GM21825 (cell line): ENCODE data around the gene VAC14.
A peak's percentile ranks its signal among the peaks of the same experiment; 100 is the strongest.
"Not testable (repeated sequence)": the region's sequence is repeated elsewhere in the genome, so short reads cannot be mapped to it uniquely, and the experiment has no call there.

Experiments used
- ATAC-seq: cut with Tn5 transposase; IDR thresholded peaks from one replicate; pipeline ENCODE4 v1.9.1; 2021; ENCODE audit warnings: mild to moderate bottlenecking, moderate library complexity; ENCODE audit not compliant: unreplicated experiment

The VAC14 gene

DNA sequence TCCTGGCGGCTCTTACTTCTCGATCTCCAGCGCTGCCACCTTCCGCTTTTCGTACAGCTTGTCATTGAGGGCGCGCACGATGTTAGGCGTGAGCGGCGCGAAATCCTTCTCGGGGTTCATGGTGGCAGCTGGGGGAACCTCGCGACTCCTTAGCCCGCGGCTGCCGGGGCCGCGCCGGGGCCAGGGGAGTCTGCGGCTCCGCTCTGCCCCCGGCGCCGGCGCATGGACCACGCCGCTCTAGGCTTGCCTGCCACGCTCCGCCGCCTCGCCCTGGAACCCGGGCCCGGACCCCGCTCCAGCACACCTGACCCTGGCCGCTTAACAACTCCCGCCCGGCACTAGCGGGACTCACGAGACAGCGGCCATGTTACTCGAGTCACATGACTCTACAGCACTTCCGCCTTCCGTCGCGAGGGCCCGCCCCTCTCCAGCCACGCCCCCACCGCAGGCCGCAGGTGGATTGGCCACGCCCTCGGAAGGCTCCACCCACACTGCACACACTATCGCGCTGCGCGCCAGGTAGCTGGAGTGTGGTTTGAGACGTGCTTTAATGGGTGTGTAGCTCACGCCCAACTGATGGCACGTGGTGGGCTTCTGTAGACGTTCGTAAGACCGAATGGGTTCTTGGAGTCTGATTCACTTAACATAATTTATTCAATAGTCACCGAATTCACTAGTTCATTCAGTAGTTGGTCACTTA lies at the start of gene VAC14:
TSS of gene VAC14 (minus strand) at position 378 of the 700 bp plus-strand sequence. CDS start at position 120, 258 bp downstream.
- peak; percentile 92 for ATAC-seq

DNA sequence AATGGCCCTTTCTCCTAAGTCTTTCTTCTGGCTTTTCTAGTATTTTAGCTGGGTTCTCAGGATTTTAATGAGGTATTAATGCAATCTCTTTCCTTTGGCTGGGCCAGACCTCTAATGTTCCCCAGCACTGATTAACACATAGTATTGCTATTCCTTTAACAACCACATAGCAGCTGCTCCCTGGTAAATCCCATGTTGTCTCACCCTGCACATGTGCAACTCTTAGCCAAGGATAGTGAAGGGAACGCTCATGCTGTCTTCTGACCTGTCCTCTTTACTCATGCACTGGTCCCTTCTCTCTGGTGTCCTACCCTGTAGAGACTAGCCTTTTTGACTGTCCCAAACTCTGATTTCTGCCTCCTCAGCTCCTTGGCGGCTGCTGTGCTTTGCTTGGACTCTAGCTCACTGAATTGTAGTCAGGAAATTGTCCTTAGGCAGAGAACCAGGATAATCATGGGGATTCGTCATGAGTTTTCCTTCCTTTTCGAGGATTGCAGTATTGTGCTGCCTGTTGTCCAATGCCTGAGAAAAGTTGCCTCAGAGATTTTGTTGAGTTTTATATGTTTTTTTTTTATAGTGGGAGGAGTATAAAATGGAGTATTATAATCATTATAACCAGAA lies 22.6 kb upstream of the VAC14 start:
- ATAC-seq: not testable (repeated sequence)

- ATAC-seq: not testable (repeated sequence)
Observed at GRCh38 chr16:70822734-70823133, 21.8 kb upstream of the VAC14 start.

- not testable (repeated sequence) for ATAC-seq
Observed at GRCh38 chr16:70818088-70818487, 17.1 kb upstream of the VAC14 start.

- ATAC-seq: no peak
Observed at GRCh38 chr16:70809392-70810060, 8.6 kb upstream of the VAC14 start.

- ATAC-seq: no peak
Observed at GRCh38 chr16:70808371-70808770, 7.4 kb upstream of the VAC14 start.

- no peak for ATAC-seq
Observed at GRCh38 chr16:70805787-70806186, 4.8 kb upstream of the VAC14 start.

- ATAC-seq: no peak
Observed at GRCh38 chr16:70805380-70805779, 4.4 kb upstream of the VAC14 start.

GRCh38 chr16:70804734-70805169 lies 3.8 kb upstream of the VAC14 start:
- no peak for ATAC-seq

GRCh38 chr16:70804153-70804733 lies 3.3 kb upstream of the VAC14 start:
- ATAC-seq: no peak

DNA sequence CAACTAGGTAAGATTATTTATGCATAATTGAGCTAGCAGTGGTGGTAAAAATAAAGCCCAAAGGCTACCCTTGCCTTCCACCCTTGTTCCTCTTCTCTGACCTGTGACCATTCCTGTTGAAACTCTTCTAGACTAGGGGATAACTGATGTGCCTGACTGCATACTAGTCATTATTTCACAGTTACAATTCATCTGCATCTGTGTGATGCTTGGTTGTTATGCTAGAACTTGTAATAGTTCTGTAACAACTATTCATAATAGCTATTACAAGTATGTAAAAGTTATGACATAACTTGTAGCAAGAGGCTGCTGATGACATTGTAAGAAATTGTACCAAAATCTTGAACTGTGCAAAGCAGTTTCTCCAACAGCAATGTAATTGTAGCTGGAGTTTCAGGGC lies 2.4 kb upstream of the VAC14 start:
- ATAC-seq: no peak

DNA sequence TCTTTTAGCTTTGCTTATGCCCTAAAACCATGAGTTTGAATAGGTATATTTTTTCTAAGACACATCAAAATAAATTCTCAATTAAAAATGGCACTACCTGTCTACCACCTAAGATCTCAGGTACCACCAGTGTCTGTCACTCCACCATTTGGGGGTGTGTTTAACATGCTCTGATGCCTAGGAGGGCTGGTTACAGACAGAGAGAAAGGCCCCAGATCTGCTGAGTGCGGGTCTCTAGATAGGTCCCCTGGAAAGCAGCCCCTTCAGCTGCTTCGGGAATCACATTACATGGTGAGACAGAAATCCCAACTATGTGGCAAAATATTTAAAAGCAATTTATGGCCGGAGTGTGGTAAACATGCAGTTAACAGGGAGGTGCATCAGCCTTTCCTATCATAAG lies 653 bp upstream of the VAC14 start:
- no peak for ATAC-seq

- ATAC-seq: no peak
Observed at GRCh38 chr16:70800311-70800710, 647 bp downstream of the VAC14 start.

GRCh38 chr16:70796301-70796700 lies 4.7 kb downstream of the VAC14 start:
- ATAC-seq: no peak

GRCh38 chr16:70795296-70795912 lies 5.6 kb downstream of the VAC14 start:
- no peak for ATAC-seq

DNA sequence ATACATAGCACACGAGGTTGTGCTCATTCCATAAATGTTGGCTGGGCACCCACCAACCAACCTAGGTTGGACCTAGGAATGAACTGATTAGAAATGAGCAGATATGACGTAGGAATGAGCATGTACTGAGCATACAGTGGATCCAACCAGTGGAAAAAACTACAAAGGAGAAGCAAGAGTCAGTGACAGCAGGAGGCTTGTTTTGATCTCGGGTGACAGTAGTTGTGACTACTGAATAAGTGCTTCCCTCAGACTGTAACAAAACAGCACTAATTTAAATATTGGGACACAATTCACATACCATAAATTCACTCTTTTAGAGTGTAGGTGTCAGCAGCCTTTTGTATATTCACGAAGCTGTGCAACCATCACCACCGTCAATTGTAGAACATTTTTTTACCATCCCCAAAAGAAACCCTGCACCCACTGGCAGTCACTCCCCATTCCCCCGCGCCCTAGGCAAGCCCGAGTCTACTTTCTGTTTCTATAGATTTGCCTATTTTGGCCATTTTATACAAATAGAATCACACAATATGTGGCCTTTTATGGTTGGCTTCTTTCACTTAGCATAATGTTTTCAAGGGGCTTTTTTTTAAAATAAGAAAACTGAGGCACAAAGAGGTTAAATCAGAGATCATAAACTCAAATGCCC lies 7.0 kb downstream of the VAC14 start:
- ATAC-seq: no peak

GRCh38 chr16:70790815-70791214 lies 10.1 kb downstream of the VAC14 start:
- no peak for ATAC-seq

GRCh38 chr16:70789595-70790447 lies 11.1 kb downstream of the VAC14 start:
- no peak for ATAC-seq

DNA sequence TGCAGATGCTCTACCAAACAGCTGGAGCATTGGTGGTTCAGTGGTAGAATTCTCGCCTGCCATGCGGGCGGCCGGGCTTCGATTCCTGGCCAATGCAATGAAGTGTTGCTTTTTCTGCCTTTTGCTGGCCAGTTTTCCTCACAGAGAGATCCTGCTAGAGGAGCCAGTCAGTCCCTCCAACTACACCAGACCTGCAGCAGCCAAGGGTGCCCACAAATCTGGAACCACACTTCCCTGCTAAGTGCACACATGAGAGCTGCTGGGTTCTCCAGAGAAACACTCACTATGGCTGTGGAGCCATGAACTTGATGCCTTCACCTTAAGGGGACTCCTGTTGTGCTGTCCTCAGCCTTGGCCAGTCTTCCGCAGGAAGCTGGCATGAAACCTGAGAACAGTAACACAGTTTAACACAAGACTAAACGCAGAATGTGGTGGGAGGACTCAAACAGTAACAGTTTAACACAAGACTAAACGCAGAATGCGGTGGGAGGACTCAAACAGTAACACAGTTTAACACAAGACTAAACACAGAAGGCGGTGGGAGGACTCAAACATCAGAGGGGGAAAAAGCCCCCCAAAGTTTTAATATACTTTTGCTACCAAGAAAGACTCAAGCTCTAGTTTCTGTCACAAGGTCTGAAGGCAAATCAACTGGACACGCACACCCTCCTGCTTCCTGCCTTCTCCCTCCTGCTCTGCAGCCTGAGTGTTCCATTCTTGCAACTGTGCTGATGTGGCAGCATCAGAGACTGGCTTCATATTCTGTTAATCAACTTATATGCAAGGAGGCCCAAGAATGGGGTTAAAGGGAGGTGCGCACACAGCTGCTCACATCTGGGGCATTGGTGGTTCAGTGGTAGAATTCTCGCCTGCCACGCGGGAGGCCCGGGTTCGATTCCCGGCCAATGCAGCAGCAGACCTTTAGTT lies 12.0 kb downstream of the VAC14 start:
- no peak for ATAC-seq
